SK-N-SH treated with all-trans-retinoic acid at 6 μM for 48 hours (cell line): ENCODE data around the gene PPP5C.

Experiments used
- ARNTL ChIP-seq: fragments of 450-650 bp; formaldehyde crosslinking; IDR thresholded peaks from 2 replicates; pipeline ENCODE4 v1.5.0; 2020; ENCODE audit warnings: low read depth, mild to moderate bottlenecking, moderate library complexity, borderline replicate concordance
- CSDC2 ChIP-seq: fragments of 250-450 bp; sonication (Bioruptor Pico); IDR thresholded peaks from 2 replicates; pipeline ENCODE4 v1.5.0; 2020; ENCODE audit warnings: mild to moderate bottlenecking, moderate library complexity
- ZNF8 ChIP-seq: fragments of 450-650 bp; formaldehyde crosslinking; IDR thresholded peaks from 2 replicates; pipeline ENCODE4 v1.5.0; 2020; ENCODE audit warnings: mild to moderate bottlenecking, moderate library complexity

DNA sequence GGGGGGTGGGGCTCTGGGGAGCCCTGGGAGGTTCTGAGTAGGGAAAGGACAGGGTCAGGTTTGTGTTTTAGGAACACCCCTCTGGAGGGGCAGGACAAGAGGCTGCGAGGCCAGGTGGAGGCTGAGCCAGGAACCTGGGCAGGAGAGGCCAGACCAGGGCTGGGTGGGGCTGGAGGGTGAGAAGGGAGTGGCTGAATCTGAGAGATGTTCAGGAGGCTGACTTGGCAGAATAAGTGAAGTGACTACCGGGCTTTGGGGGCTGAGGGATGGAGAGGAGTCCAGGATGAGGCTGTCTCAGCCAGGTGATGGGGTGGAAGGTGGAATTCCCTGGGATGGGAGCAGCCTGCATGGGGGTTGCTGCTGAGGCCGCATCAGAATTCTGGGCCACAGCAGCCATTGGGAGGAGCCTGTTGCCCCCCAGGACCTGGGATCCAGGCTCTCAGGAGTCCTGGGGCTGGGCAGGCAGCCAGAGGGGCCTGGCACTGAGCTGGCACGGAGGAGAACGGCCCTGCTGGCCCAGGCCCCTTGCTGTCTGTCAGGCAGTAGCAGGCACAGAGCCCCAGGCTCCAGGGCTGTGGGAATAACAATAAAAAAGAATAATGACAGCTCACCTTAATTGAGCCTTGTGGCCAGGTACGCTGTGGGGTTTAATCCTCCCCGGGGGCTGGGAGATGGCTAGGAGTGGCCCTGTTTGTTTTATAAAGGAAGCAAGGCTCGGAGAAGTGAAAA lies 3.3 kb downstream of the PPP5C start:
- no peak for TF ChIP-seq CSDC2 (CRISPR knock-in tag)
- no peak for TF ChIP-seq ARNTL (CRISPR knock-in tag)
- no peak for TF ChIP-seq ZNF8
